ENCODE measurements around the gene FZD10.

Gene FZD10

GRCh38 chr12:130117701-130118100 is 44.6 kb upstream of the FZD10 start:
- TF ChIP-seq ZBTB7A (IDR thresholded peaks at IDR 0.05; ENCODE audit: low read depth) (no peak), MAX (IDR thresholded peaks at IDR 0.05) (no peak), NFIC (IDR thresholded peaks at IDR 0.05) (no peak), REST (IDR thresholded peaks at IDR 0.05; ENCODE audit: low read depth) (no peak), CREB1 (IDR thresholded peaks at IDR 0.05; ENCODE audit: low read depth) (no peak), RAD21 (IDR thresholded peaks at IDR 0.05; ENCODE audit: low read depth) (no peak), TEAD4 (IDR thresholded peaks at IDR 0.05) (no peak), TCF12 (IDR thresholded peaks at IDR 0.05; ENCODE audit: low read depth) (no peak)

GRCh38 chr12:130118181-130118580 is 44.1 kb upstream of the FZD10 start:
- TF ChIP-seq CREB1 (IDR thresholded peaks at IDR 0.05; ENCODE audit: low read depth), result no peak
- TF ChIP-seq ZBTB7A (IDR thresholded peaks at IDR 0.05; ENCODE audit: low read depth), result no peak
- no peak for TF ChIP-seq TEAD4 (IDR thresholded peaks at IDR 0.05)
- no peak for TF ChIP-seq NFIC (IDR thresholded peaks at IDR 0.05)
- no peak for TF ChIP-seq TCF12 (IDR thresholded peaks at IDR 0.05; ENCODE audit: low read depth)
- TF ChIP-seq CEBPB (IDR thresholded peaks at IDR 0.05), result no peak
- TF ChIP-seq USF1 (IDR thresholded peaks at IDR 0.05), result no peak
- TF ChIP-seq REST (IDR thresholded peaks at IDR 0.05; ENCODE audit: low read depth), result no peak
- no peak for TF ChIP-seq EGR1 (IDR thresholded peaks at IDR 0.05)
- no peak for TF ChIP-seq FOXM1 (IDR thresholded peaks at IDR 0.05; ENCODE audit: borderline replicate concordance, low read depth)
- TF ChIP-seq EP300 (IDR thresholded peaks at IDR 0.05; ENCODE audit: borderline replicate concordance), result no peak
- no peak for TF ChIP-seq MAX (IDR thresholded peaks at IDR 0.05)
- TF ChIP-seq RAD21 (IDR thresholded peaks at IDR 0.05; ENCODE audit: low read depth), result no peak
- no peak for TF ChIP-seq TAF1 (IDR thresholded peaks at IDR 0.05; ENCODE audit: low read depth)

- TF ChIP-seq CREB1 (IDR thresholded peaks at IDR 0.05; ENCODE audit: low read depth) (no peak), CEBPB (IDR thresholded peaks at IDR 0.05) (no peak), TEAD4 (IDR thresholded peaks at IDR 0.05) (no peak), YY1 (IDR thresholded peaks at IDR 0.05; ENCODE audit: low read depth) (no peak), NFIC (IDR thresholded peaks at IDR 0.05) (no peak), USF1 (IDR thresholded peaks at IDR 0.05) (no peak), ZBTB7A (IDR thresholded peaks at IDR 0.05; ENCODE audit: low read depth) (no peak), EP300 (IDR thresholded peaks at IDR 0.05; ENCODE audit: borderline replicate concordance) (no peak), RAD21 (IDR thresholded peaks at IDR 0.05; ENCODE audit: low read depth) (no peak), MAX (IDR thresholded peaks at IDR 0.05) (no peak), FOXM1 (IDR thresholded peaks at IDR 0.05; ENCODE audit: borderline replicate concordance, low read depth) (no peak), REST (IDR thresholded peaks at IDR 0.05; ENCODE audit: low read depth) (no peak), TAF1 (IDR thresholded peaks at IDR 0.05; ENCODE audit: low read depth) (no peak), TCF12 (IDR thresholded peaks at IDR 0.05; ENCODE audit: low read depth) (no peak)
Observed at GRCh38 chr12:130119241-130119861, 42.9 kb upstream of the FZD10 start.
